Measurements from ENCODE around the gene CFP.

GRCh38 chrX:47650164-47651042 lies 20.7 kb upstream of the CFP start, which contains the start of gene ELK1:
- TF ChIP-seq CTCF (IDR thresholded peaks at IDR 0.05; ENCODE audit: borderline replicate concordance, extremely low read depth, low read length, poor library complexity, severe bottlenecking) (peak; percentile 11), EZH2 (IDR thresholded peaks at IDR 0.05; ENCODE audit: borderline replicate concordance, low read depth, low read length, severe bottlenecking) (no peak)
